GM19395 (cell line): ENCODE results near the gene CRB2.

ENCODE experiments used
- ATAC-seq: cut with Tn5 transposase; IDR thresholded peaks from one replicate; pipeline ENCODE4 v1.9.1; 2021; ENCODE audit warnings: mild to moderate bottlenecking, moderate library complexity; ENCODE audit not compliant: unreplicated experiment

The CRB2 gene

GRCh38 chr9:123399803-123400378, 43.9 kb downstream of the CRB2 start:
- no peak for ATAC-seq

GRCh38 chr9:123400926-123401503, 45.0 kb downstream of the CRB2 start:
- ATAC-seq = no peak

GRCh38 chr9:123401879-123402513, 46.0 kb downstream of the CRB2 start:
- ATAC-seq = no peak

GRCh38 chr9:123402981-123403509, 47.0 kb downstream of the CRB2 start:
- ATAC-seq = no peak

GRCh38 chr9:123406016-123406415, 50.0 kb downstream of the CRB2 start:
- ATAC-seq = no peak

GRCh38 chr9:123406691-123407216, 50.8 kb downstream of the CRB2 start:
- no peak for ATAC-seq

- ATAC-seq = no peak
These were observed 51.3 kb downstream of the CRB2 start for GRCh38 chr9:123407217-123407851.

- ATAC-seq = no peak
These were observed 52.6 kb downstream of the CRB2 start for GRCh38 chr9:123408313-123409262.

- ATAC-seq = no peak
These were observed 54.4 kb downstream of the CRB2 start for GRCh38 chr9:123410281-123410910.

- ATAC-seq = no peak
These were observed 55.2 kb downstream of the CRB2 start for GRCh38 chr9:123411191-123411590.

GRCh38 chr9:123411636-123412035, 55.6 kb downstream of the CRB2 start:
- no peak for ATAC-seq

GRCh38 chr9:123412171-123412820, 56.3 kb downstream of the CRB2 start:
- ATAC-seq = no peak

GRCh38 chr9:123414204-123414603, 58.2 kb downstream of the CRB2 start:
- no peak for ATAC-seq

GRCh38 chr9:123414936-123415930, 59.2 kb downstream of the CRB2 start:
- no peak for ATAC-seq

- no peak for ATAC-seq
These were observed 60.2 kb downstream of the CRB2 start for GRCh38 chr9:123416176-123416575.

GRCh38 chr9:123417289-123418051, 61.5 kb downstream of the CRB2 start:
- ATAC-seq = no peak

GRCh38 chr9:123418052-123418430, 62.0 kb downstream of the CRB2 start:
- no peak for ATAC-seq

- no peak for ATAC-seq
These were observed 62.5 kb downstream of the CRB2 start for GRCh38 chr9:123418506-123418905.
